ENCODE measurements around the gene TMEM89. TPM values are rescaled to one million over a fixed set of nuclear protein-coding genes. Genes with fewer than 3 reads are reported as not detected.

TMEM89 gene
- total RNA-seq, 1 donor from 2014 or later: not detected

DNA sequence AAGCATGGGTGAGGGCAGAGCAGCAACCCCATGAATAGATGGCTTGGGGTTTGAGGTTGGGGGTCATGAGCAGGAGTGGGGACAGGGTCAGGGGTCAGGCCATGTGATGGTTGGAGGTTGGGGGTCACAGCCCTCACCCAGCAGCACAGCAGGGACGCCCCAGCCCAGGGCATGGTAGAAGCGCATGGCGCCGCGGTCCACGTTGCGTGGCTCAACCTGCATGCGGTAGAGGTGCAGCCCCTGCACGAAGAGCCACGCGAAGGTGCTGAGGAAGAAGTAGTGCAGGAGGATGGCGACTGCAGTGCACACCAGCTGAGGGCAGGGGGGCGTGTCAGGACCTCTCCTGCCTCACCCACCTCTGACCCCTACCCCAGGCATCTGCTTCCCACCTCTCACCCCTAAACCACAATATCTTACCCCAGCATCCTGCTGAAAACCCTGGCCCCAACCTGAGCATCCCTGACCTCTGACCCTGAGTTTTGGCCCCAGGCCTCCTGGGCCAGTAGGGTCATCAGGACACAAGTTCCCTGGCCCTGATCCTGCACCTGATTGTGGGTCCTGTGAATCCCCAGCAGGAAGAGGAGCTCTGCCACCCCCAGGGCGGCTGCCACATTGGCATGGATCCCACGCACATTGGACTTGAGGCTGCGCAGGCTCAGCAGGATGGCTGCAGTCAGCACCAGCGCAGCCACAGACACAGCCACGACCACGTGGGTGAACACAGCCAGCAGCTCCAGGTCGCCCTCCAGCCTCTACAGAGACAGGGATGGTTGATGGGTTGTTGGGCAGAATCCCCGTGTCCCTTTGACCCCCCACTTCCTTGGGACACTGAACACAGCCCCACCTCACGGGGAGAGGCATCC lies 23.6 kb upstream of the TMEM89 start:
- intact Hi-C loops (cut with micrococcal nuclease): no loop called here
- DNase-seq (no peak), ATAC-seq (no peak)

DNA sequence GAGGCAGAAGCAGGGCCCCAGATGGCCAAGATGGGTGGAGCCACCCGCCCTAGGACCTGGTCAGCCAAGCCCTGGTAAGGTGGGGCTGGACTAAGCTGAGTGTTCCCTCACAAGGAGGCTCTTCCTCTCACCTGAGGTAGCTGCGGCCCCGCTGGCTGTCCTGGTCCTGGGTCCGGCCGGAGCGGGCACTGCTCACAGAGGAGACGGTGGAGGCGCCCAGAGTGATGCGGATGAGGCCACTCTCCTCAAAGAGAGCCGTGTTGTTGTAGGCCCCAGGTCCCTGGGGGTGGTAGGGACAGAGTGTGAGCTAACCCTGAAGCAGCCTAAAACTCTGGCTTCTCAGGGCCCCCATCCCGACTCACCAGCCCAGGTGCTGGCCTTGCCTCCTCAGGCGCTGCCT lies 21.0 kb upstream of the TMEM89 start:
- intact Hi-C loops (cut with micrococcal nuclease): no loop called here
- DNase-seq (no peak), ATAC-seq (no peak)

DNA sequence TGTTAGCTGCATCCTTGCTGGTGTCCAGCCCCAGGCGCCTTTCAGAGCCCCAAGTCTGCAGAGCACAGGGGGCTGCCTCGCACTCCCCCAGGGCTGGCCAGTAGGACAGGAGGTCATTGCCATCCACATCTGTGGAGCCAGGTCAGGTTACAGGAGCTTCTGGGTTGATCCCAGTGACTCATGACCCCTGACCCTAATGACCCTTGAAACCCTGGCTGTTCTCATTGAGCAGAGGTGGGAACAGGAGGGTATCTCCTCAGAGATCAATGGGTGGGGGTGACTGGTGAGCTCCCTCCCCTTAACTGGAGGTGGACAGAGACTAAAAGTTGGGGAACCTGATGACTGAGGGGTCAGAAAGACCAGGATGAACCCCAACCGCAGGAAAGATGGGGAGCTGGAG lies 19.8 kb upstream of the TMEM89 start:
- intact Hi-C loops (cut with micrococcal nuclease): no loop called here
- ATAC-seq: no peak
- DNase-seq: no peak

DNA sequence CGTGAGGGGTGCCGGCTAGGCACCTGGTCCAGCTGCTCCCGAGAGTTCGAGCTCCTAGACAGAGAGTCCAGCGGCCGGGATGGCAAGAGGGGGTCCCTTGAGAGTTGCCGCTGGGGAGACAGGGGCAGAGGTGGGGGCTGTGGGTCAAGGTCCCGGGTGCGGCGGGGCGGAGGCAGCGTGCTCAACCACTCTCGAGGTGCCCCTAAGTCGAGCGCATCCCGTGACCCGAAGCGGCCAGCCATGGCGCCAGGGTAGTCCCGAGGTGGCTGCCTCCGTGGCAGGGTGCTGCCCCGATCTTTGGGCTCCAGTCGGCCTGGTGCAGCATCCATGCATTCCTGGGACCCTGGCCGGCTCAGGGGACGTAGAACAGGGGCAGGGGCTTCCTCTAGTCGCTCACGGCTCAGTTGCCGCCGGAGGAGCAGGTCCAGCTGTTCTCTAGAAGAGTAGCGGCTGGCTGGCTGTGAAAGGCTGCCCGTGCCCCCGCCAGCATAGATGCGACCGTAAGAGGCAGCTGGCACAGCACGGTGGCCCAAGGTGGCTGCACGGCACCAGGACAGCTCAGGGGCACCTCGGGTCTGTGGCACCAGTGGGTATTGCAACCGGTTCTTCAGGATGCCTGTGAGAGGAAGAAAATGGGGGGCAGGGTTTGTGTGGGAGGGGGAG lies 18.5 kb upstream of the TMEM89 start:
- intact Hi-C loops (cut with micrococcal nuclease): no loop called here
- ATAC-seq (no peak), DNase-seq (no peak)

DNA sequence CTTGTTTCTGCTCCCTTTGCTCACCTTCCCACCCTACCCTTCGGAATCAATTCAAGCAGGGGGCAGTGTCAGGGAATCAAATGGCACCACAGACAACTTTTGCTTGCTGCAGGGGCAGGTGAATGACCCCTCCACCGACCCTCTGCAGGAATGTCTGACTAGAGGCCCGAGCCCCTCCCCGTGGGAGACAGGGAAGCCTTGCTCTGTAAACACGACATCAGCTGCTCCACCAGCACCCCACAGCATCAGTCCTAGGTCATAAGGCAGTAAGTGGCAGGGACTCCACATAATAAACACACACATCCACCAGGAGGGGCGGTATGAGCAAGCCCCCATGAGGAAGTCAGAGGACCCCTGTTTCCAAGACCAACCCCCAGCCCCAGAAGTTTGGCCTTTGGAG lies 15.7 kb upstream of the TMEM89 start:
- no peak for ATAC-seq
- DNase-seq: no peak
- intact Hi-C loops (cut with micrococcal nuclease): no loop called here

DNA sequence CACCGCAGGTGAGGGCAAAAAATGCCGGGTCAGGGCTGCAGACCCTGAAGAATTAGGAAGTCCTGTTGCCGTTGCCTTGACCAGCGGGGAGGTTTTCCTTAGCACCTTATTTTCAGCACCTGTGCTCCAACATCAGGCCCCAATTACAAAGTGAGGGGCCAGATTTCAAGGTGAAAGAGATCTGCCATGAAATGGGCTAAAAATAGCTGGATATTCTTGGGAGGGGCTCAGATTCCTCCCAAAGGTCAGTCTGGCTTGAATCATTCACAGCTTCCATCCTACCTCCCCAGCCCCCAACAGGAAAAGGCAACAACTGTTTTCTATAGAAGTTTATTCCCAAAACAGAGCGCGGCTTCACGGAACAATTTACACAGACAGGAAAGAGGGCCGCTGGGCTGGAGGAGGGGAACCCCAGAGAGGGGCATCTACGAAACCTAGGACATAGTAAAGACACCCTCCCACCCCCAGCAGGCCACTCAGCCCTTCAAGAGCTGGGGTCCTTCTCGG lies 14.6 kb upstream of the TMEM89 start:
- intact Hi-C loops (cut with micrococcal nuclease): no loop called here
- DNase-seq (no peak), ATAC-seq (no peak)

DNA sequence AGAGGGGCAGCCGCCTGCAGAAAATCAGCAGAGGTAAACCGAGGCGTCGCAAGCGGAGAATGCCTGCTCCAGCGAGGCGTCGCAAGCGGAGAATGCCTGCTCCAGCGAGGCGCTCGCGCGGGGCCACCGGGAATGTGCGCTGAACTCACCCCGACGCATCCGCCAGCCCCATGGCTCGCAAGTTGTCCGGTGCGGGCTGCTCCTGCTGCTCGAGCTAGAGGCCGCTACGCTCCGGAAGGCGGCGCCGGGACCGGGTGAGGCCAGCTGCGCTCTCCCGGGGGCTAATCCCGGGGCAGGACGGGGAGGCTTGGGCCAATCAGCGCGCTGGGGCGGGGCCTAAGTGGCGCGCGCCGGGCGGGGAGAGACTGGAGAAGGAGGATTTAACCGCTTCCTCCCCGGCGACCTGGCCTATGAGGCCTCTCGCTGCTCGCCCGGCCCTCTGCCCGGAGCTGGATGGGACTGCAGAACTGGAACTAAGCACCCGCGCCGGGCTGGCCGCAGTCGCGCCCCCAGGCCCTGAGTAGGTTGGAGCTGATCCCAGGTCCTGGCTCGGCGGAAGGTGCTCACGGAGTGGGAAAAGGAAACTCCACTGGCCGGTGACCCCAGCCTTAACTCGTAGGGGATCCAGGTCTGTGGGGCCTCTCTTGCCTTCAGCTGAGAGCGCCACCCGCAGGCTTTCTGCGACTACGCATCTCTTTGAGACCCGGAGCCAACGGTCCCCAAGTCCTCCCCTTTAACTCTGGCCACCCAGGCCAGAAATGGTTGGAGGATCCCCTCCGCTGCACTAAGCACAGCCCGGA lies 13.9 kb upstream of the TMEM89 start, which contains the start of gene SLC26A6:
Gene SLC26A6, minus strand, starts transcription at position 240 of the 800 bp plus-strand sequence. Its CDS starts 68 bp downstream, at position 172.
- ATAC-seq: peak; percentile 98
- intact Hi-C loops (cut with micrococcal nuclease): no loop called here
- DNase-seq: peak; percentile 99

DNA sequence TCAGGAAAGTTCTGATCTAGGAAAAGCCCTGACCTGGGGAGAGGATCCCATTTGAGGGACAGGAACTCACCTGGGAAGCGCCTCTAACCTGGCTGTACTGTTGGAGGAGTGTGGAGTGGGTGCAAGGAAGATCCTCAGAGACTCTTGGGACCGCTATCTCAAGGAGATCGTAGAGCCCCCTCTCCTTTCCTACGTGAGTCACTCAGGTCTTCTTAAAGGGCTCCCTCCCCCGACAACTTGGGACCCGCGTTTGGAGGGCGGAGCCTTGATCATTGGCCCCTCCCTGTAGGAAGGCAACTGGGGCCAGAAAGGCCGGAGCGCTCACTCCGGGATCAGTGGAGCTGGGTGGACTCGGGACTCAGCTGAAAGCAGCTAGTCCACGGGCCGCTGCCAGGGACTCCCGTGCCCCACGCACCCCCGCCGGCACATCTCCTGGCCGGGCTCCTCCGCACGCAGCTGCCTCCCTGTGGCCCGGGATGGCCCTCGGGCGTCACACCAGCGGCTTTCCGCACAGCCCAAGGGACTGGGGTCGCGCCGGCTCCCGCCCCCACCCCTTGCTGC lies 13.2 kb upstream of the TMEM89 start:
- DNase-seq (peak; percentile 74), ATAC-seq (peak; percentile 55)
- intact Hi-C loops (cut with micrococcal nuclease): no loop called here

DNA sequence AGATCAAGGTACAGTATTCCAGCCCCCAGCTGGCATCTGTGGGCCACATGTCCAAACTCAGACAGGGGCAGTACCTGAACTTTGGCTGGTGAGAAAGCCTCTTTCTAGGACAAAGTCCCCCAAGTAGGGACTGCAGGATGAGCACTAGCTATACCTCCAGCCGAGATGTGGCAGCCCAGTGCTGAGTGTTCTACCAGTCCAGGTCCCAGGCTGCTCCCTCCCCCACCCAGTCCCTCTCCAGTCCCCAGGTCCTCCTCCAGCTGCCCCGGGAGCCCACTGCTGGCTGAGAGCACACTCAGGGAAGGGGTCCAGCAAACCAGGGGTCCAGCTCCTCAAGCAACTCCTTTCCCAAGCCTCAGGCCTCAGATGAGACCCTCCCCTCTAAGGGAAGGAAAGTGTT lies 12.2 kb upstream of the TMEM89 start:
- DNase-seq (no peak), ATAC-seq (no peak)
- intact Hi-C loops (cut with micrococcal nuclease): no loop called here

DNA sequence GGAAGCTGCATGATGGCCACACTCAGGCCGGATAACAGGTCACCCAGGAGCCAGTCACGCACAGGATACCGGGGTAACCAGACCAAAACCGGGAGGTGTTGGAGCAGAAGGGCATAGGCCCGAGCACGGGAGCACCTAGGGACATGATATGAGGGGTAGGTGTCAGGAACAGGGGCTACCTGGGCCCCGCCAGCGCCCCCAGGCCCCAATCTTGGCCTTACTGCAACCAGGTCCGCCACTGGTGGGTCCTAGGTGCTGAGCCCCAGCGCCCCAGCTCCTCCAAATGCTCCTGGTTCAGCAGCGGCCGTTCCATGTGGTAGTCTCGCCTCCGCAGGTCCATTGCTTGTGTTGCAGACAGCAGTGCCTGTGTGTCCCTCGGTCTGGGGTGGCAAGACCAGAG lies 11.7 kb upstream of the TMEM89 start:
- no peak for DNase-seq
- intact Hi-C loops (cut with micrococcal nuclease): no loop called here

DNA sequence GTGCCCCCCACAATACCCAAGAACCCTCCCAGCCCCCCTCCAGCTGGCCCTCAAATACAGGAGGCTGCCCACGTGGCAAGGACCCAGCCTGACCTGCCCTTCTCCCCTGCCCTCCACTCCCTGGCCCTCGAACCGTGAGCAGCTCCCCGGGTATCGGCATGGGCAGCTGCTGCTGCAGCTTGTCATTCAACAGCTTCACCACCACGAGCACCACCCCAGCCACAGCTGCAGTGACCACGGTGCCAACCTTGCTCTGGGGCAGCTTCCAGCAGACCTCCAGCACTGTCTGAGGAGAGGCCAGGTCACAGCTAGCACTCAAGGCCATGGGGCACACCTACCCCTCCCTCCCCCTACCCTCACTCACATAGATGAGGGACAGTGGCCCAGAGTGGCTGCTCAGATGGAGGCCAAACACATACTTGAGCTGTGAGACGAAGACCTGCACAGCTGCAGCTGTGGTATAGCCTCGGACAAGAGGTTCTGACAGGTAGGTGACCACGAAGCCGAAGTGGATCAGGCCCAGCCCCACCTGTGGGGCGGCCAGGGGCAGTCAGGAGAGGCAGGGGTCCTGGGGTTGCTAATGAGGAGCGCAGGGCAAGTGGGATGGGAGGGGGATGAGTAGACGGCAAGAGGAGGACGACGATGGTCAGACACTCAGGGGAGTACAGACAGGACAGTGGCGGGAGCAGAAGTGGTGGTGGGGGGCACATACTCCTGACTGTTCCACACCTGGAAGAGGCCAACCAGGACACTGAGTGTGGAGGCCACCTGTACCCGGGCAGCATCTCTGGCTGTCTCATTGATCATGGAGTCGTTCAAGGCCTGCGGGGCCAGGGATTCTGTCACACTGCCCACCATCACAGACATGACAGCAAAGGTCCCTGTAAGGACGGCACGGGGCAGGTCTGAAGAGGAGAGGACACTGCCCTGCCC lies 10.2 kb upstream of the TMEM89 start:
- intact Hi-C loops (cut with micrococcal nuclease): no loop called here
- DNase-seq: no peak
- ATAC-seq: no peak

More for the DNA sequence above, 11.7 kb upstream of the TMEM89 start:
- ATAC-seq: no peak

DNA sequence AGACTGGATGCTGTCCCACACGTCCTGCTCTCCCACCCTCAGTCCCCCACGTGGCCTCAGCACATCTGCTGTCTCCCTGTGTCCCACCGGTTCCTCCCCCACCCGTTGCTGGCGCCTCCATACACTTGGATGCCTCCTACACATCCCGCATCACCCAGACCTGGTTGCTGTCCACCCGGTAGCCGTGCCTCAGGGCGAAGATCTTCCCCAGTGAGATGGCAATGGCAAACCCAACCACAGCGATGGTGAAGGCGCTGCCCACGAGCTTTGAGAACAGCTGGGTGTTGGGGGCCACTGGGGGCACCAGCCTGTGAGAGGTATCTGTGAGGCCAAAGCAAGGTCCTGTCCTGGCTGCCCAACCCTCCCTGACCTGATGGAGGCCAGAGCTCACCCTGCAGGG lies 9.3 kb upstream of the TMEM89 start:
- ATAC-seq (no peak), DNase-seq (no peak)
- intact Hi-C loops (cut with micrococcal nuclease): no loop called here

DNA sequence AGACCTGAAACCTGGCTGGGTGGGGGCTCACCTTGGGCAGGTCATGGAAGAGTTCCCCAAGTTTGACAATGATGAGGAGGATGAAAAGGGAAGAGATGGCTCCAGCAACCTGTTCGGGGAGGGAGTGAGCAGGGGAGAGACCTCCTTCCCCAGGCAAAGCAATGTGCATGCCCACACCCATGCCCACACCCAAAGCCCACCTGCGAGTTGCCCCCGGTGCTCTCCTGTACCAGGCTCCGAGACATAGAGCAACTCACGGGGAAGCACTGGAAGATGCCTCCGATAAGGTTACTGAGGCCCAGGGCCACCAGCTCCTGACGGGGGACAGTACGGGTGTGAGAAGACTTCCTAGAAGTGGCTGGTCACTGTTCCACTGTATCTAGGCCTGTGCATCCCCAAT lies 8.8 kb upstream of the TMEM89 start:
- intact Hi-C loops (cut with micrococcal nuclease): no loop called here
- DNase-seq (no peak), ATAC-seq (no peak)

DNA sequence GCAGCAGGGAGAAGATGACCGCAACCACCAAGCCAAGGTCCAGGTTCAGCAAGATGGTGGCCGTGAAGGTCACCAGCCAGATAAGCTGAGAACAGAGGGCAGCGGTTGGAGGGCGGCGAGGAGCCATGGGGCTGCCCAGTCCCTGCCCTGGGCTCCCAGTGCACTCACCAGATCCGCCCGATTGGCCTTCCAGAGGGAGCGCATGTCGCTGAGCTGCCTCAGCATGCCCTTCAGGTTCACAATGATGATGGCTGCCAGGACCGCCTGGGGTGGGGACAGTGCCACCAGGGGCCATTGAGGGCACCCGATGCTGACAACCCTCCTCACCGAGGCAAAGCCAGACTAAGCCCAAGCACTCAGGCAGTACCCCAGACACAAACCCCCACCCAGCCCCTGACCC lies 8.3 kb upstream of the TMEM89 start:
- DNase-seq (no peak), ATAC-seq (no peak)
- intact Hi-C loops (cut with micrococcal nuclease): no loop called here

DNA sequence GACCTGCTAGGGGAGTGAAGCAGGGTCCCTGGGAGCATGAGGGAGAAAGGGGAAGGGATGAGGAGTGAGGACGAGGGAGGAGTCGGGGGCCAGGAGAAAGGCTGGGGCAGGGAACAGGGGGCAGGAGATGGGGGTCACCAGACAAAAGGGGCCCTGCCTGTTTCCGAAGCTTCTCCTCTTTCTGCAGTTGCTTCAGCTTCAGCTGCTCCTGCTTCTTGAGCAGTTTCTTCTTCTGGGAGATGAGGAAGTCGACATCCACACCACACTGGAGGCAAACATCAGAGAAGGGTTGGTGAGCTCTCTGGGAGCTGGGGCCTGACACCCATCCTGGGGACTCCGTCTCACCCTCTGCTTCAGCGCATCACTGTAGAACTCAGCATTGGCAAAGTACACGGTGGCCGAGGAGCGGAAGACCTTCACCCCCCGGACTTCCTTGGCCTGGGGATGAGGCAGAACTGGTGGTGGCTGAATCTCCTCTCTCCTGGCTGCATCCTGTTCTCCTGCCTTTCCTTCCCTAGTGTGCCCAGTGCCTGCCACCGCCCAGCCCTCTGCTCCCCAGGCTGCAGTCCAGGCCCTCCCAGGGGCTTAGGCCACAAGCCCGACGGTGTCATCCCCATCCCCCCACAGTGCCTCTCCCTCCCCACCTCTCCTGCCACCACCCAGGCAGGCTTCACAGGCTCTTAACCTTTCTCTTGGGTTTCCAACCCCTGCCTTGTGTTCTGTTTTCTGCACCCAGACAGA lies 6.9 kb upstream of the TMEM89 start:
- no peak for ATAC-seq
- intact Hi-C loops (cut with micrococcal nuclease): no loop called here
- DNase-seq: no peak

DNA sequence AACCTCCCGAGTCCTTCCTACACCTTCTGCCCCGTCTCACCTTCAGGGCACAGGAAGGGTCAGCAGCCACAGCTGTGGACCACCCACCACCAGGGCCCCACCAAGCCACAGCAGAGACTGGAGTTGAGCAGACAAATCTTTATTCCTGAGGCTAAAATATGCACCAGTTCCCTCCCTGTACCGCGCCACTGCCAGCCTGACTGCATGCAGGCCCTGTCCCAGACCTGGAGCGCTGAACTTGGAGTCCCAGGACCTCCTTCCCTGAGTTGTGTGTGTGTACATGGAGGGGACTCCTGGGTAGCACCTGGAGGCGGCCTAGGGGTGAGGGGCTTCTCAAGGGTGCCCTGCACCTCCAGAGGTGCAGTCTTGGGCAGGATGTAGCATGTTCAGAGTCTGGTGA lies 4.0 kb upstream of the TMEM89 start:
- DNase-seq: no peak
- ATAC-seq: no peak
- intact Hi-C loops (cut with micrococcal nuclease): no loop called here

DNA sequence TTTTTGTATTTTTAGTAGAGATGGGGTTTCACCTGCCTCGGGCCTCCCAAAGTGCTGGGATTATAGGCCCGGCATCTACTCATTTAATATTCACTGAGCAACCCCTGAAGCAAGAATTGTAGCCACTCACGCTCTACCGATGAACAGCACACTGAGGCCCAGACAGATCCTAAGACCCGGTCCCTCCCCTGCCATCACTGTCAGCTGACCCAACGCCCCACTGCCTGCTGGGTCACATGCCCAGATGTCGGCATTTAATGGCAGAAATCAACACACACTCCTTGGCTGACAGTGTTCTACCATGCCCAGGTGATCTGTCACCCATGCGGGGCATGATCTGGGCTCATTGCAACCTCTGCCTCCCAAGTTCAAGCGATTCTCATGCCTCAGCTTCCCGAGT lies 3.2 kb upstream of the TMEM89 start:
- no peak for DNase-seq
- ATAC-seq: no peak
- intact Hi-C loops (cut with micrococcal nuclease): no loop called here

All from left ventricle myocardium superior (tissue), 1 donor.